ENCODE data around the gene PDE2A. TPM values are rescaled to one million over a fixed set of nuclear protein-coding genes. Genes with fewer than 3 reads are reported as not detected.

Gene PDE2A
- 168 and 433 TPM in 2 replicates for total RNA-seq

GRCh38 chr11:72673943-72674828, at the start of gene PDE2A:
Gene PDE2A, minus strand, starts transcription at chr11:72674422. Its CDS starts 215 bp downstream, at chr11:72674207.
- no peak for DNase-seq (ENCODE audit: low read depth in 2 of 2)

- no peak for DNase-seq (ENCODE audit: low read depth in 2 of 2)
Measured at GRCh38 chr11:72723508-72723907, 49.3 kb upstream of the PDE2A start.

GRCh38 chr11:72722050-72722748, 48.0 kb upstream of the PDE2A start:
- DNase-seq (ENCODE audit: low read depth in 2 of 2): peak; percentile 75 to 95

GRCh38 chr11:72721689-72722049, 47.4 kb upstream of the PDE2A start:
- peak in 1 of 2 donors; percentile 49 for DNase-seq (ENCODE audit: low read depth in 2 of 2)

GRCh38 chr11:72721276-72721675, 47.1 kb upstream of the PDE2A start:
- no peak for DNase-seq (ENCODE audit: low read depth in 2 of 2)

DNA sequence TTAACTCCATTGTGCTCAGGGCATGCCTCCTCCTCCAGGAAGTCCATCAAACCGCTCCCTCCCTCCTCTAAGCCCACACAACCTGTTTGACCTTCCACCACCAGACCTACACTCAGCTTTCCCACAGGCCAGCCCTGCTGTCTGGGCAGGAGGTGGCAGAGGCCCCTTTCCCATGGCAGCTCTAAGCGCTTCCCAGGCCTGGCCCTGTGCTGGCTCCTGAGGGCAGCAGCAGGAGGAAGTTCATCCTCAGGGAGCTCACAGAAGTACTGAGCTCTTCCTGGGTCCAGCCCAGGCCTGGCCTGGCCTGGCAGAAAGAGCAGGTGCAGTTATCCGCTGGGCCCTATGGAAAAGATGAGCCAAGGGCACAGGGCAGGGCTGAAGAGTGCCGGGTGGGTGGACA, 46.6 kb upstream of the PDE2A start:
- DNase-seq (ENCODE audit: low read depth in 2 of 2): peak in 1 of 2 donors; percentile 46

- DNase-seq (ENCODE audit: low read depth in 2 of 2): no peak
Measured at GRCh38 chr11:72720047-72720446, 45.8 kb upstream of the PDE2A start.

DNA sequence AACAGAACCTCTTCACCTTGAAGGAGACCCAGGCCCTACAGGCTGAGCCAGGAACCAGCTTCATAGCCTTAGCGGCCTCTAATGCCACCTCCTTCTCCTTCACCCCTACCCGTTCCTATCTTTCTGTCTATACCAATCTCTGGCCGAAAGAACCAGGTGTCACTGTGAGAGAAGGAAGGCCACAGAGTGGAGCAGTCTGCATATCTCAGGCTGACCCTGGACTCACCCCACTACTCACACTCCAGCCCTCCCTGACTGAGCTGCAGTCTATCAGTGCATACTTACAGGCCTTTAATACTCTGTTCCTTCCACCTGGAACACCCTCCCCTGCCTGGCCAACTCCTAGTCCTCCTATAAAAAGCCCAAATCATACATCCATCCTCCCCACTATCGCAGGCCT, 45.3 kb upstream of the PDE2A start:
- no peak for DNase-seq (ENCODE audit: low read depth in 2 of 2)

GRCh38 chr11:72719144-72719543, 44.9 kb upstream of the PDE2A start:
- no peak for DNase-seq (ENCODE audit: low read depth in 2 of 2)

- no peak for DNase-seq (ENCODE audit: low read depth in 2 of 2)
Measured at GRCh38 chr11:72718101-72718501, 43.9 kb upstream of the PDE2A start.

DNA sequence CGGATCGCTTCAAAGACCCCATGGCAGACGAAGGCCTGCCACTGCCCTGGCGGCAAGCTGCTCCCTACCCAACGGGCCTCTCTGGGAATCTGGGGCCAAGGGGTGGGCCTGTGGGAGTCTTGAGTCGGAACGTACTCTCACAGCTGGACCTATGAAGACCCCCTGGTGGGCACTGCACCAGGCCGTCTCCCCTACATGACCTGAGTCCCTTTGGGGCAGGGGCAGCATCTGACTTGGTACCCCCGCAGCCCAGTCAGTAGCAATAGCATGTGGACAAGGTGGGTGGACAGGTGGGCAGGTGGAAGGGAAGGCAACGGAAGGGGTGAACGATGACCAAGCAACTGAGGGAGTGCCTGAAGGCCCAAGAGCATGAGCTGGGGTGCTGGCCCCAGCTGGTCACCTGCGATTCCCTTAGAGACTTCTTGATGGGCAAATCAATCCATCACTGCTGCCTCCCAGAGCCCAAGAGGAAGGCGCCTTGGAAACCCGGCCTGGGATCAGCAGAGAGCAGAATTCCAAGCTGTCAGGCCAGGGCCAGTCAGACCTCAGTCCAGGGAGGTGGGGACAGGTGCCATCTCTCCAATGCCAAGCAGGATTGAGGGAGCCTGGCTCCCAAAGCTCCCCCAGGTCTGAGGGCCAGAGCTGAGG, 42.7 kb upstream of the PDE2A start:
- no peak for DNase-seq (ENCODE audit: low read depth in 2 of 2)

DNA sequence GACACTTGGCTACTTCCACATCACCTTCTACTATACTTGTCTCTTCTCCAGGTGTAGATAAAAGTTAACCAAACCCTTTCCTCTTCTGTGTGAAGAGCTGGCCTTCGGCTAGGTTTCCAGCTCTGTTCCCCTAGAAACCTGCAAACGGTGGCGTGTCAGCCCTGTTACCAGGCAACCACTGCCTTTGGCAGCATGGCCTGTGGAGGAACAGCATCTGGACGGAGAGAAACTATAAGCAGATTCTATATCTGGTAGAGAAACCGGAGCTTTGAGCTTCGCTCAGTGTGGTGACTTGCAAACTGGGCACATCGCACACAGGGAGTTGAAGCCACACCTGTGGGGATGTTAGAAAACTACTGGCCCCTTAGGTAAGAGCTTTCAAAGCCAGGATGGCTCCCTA, 42.1 kb upstream of the PDE2A start:
- no peak for DNase-seq (ENCODE audit: low read depth in 2 of 2)

GRCh38 chr11:72712841-72713240, 38.6 kb upstream of the PDE2A start:
- DNase-seq (ENCODE audit: low read depth in 2 of 2): no peak

GRCh38 chr11:72712168-72712751, 38.0 kb upstream of the PDE2A start:
- DNase-seq (ENCODE audit: low read depth in 2 of 2): no peak

- DNase-seq (ENCODE audit: low read depth in 2 of 2): no peak
Measured at GRCh38 chr11:72711141-72711540, 36.9 kb upstream of the PDE2A start.

GRCh38 chr11:72710278-72710677, 36.1 kb upstream of the PDE2A start:
- DNase-seq (ENCODE audit: low read depth in 2 of 2): no peak

GRCh38 chr11:72709478-72710238, 35.4 kb upstream of the PDE2A start:
- no peak for DNase-seq (ENCODE audit: low read depth in 2 of 2)

- no peak for DNase-seq (ENCODE audit: low read depth in 2 of 2)
Measured at GRCh38 chr11:72707032-72707431, 32.8 kb upstream of the PDE2A start.

GRCh38 chr11:72706579-72706978, 32.4 kb upstream of the PDE2A start:
- no peak for DNase-seq (ENCODE audit: low read depth in 2 of 2)

- DNase-seq (ENCODE audit: low read depth in 2 of 2): no peak
Measured at GRCh38 chr11:72705442-72706365, 31.5 kb upstream of the PDE2A start.
